ENCODE results near the gene CDH3.

DNA sequence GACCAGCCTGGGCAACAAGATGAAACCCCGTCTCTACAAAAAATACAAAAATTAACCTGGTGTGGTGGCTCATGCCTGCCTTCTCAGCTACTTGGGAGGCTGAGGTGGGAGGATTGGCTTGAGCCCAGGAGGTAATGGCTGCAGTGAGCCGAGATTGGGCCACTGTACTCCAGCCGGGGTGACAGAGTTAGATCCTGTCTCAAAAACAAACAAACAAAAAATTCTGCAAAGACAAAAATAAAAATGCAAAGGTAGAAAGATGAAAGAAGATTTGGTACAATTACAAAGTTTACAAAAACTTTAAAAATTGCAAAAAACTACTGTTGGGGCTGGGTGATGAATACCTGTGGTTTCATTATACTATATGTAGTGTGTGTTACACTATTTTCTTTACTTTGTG is 86.5 kb downstream of the CDH3 start:
- TF ChIP-seq, protein P1, sequence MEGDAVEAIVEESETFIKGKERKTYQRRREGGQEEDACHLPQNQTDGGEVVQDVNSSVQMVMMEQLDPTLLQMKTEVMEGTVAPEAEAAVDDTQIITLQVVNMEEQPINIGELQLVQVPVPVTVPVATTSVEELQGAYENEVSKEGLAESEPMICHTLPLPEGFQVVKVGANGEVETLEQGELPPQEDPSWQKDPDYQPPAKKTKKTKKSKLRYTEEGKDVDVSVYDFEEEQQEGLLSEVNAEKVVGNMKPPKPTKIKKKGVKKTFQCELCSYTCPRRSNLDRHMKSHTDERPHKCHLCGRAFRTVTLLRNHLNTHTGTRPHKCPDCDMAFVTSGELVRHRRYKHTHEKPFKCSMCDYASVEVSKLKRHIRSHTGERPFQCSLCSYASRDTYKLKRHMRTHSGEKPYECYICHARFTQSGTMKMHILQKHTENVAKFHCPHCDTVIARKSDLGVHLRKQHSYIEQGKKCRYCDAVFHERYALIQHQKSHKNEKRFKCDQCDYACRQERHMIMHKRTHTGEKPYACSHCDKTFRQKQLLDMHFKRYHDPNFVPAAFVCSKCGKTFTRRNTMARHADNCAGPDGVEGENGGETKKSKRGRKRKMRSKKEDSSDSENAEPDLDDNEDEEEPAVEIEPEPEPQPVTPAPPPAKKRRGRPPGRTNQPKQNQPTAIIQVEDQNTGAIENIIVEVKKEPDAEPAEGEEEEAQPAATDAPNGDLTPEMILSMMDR (optimal IDR thresholded peaks at IDR 0.05 in 1 of 3, IDR thresholded peaks at IDR 0.05 in 1 of 3, conservative IDR thresholded peaks at IDR 0.05 in 1 of 3; ENCODE audit: extremely low read depth in 1 of 3, insufficient read depth in 2 of 3, low read length in 3 of 3), result no peak
- no peak for TF ChIP-seq EZH2 (IDR thresholded peaks at IDR 0.05; ENCODE audit: low read length)

Measured in keratinocyte (primary cell).